ENCODE measurements around the gene ITGA2B.
A peak's percentile ranks its signal among the peaks of the same experiment; 100 is the strongest.
"Not testable (repeated sequence)": the region's sequence is repeated elsewhere in the genome, so short reads cannot be mapped to it uniquely, and the experiment has no call there.

The ITGA2B gene

GRCh38 chr17:44329516-44329915 is 59.9 kb downstream of the ITGA2B start:
- DNase-seq = not testable (repeated sequence)

- no peak for DNase-seq
These were observed 61.6 kb downstream of the ITGA2B start for GRCh38 chr17:44327715-44328449.

DNA sequence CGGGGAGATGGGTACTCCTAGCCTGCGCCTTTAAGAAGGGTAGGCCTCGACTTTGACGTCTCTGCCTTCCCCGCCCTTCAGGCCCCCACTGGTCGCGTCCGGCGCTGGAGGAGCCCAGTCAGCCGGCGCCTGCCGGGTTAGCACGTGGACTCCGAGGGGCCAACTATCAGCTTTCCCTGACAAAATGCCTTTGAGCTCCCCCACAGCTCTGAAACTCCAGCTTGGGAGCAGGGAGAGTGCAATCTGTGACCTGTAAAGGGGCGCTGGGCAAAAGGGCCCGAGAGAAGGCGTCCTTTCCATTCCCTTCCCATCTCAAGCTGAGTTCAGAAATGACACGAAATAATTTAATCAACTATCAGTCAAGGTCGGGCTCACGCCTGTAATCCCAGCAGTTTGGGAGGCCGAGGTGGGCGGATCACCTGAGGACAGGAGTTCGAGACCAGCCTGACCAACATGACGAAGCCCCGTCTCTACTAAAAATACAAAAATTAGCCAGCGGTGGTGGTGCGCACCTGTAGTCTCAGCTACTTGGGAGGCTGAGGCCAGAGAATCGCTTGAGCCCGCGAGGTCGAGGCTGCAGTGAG is 62.5 kb downstream of the ITGA2B start:
- DNase-seq = peak; percentile 96

GRCh38 chr17:44324571-44325275 is 64.7 kb downstream of the ITGA2B start, which contains the start of gene SLC25A39:
Gene SLC25A39 (minus strand): TSS chr17:44324823. CDS start chr17:44323562, 1,261 bp downstream.
- peak; percentile 93 for DNase-seq

- no peak for DNase-seq
These were observed 65.3 kb downstream of the ITGA2B start for GRCh38 chr17:44324092-44324570.

DNA sequence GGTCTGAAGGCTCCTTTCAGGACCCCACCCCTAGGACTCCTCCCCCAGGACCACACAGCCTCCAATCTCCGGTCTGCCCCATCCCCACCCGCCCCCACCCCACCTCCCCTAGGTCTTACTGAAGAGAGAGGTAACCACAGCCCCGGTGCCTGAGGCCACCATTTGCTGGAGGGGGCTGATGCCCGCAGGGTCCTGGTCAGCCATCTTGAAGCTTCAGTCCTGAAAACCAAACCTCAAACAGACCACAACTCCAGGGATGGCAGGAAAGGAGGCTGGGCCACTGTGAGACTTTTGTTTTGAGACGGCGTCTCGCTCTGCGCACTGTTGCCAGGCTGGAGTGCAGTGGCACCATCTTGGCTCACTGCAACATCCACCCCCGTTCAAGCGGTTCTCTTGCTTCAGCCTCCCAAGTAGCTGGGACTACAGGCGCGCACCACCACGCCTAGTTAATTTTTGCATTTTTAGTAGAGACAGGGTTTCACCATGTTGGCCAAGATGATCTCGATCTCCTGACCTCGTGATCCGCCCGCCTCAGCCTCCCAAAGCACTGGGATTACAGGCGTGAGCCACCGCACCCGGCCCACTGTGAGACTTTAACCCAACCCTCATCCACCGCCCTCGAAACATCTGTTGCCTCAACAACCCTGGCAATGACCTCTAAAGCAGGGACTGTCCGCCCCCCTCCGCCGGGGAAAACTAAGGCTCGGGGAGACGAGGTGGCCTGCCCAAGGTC is 65.9 kb downstream of the ITGA2B start:
- DNase-seq = no peak

DNA sequence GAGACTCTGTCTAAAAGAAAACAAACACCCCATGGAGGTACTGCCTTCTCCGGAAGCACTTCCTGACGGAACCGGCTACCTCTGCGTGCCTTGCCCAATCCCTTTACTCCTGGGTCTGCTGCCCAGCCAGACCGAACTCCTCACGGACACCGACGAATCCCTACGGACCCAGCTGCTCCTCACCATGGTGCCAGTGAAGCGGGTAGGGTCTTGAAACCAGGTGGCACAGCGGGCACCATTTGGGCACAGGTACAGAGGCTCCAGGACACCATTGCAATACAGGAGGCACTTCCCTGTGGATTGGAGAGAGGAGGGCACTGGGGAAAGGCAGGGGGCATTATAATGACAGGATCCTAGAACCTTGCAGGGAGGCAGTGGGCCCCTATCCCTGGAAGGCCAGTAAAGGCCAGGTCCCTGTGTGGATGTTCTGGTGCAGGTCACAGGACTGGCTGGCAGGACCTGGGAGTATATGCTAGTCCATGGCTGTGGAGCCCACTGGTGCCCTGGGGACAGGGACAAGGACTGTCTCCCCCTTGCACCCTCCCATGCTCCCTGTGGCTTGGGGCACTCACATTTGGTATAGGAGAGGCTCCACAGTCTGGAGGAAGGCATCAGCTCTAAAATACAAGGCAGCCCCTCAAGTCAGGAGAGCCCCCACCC is 67.1 kb downstream of the ITGA2B start:
- no peak for DNase-seq
